Measurements from ENCODE around the gene ZNF423.

ZNF423 gene

DNA sequence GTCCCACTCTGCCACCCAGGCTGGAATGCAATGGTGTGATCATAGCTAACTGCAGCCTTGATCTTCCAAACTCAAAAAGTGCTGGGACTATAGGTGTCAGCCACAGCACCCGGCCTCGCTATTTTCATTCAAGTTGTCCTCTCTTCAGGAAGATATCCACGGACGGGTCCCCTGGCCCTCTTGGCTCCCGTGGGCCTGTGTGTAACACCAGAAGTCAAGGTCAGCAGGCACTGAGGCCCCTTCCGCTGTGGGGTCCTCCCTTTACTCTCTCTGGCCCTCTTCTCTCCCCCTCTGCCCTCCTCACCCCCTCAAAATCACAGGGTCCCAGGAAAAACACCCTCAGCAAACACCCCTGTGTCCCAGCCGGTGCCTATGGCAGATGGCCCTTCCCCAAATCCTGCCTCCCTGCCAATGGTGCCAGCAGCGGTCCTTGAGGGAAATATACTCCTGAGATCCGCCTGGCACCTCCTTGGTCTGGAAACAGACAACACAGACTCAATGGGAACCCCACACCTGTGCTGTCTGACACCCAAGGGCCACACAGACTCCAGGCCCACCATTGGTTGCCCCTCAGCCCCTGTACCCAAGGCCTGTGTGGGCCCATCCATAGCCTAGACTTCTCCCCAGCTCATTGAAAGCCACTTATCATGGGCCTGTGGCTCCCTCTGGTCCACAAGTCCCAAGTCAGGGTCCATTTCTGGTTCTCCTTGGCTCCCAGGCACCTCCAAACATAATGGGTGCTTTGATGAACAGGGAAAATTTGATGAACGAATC, 221.5 kb downstream of the ZNF423 start:
- Histone ChIP-seq H3K9ac (ENCODE audit: low read depth in 1 of 2, low read length in 2 of 2) (no peak overlapping the region), H3K9me3 (ENCODE audit: control insufficient read depth in 2 of 2, low read length in 2 of 2) (no peaks in the 10 kb centered on the region), H3K27me3 (ENCODE audit: control insufficient read depth in 2 of 2, insufficient read depth in 2 of 2, low read length in 2 of 2) (no peaks in the 10 kb centered on the region), H3K27ac (ENCODE audit: low read depth in 2 of 2, low read length in 2 of 2) (no peak overlapping the region), H3K36me3 (ENCODE audit: control insufficient read depth in 2 of 2, insufficient read depth in 2 of 2, low read length in 2 of 2) (peaks cover 0 to 3% of the 10 kb centered on the region in 2 donors), H3K4me3 (ENCODE audit: low read length in 2 of 2) (no peak overlapping the region), H3K4me1 (ENCODE audit: control insufficient read depth in 2 of 2, insufficient read depth in 2 of 2, low read length in 2 of 2) (no peaks in the 10 kb centered on the region)

DNA sequence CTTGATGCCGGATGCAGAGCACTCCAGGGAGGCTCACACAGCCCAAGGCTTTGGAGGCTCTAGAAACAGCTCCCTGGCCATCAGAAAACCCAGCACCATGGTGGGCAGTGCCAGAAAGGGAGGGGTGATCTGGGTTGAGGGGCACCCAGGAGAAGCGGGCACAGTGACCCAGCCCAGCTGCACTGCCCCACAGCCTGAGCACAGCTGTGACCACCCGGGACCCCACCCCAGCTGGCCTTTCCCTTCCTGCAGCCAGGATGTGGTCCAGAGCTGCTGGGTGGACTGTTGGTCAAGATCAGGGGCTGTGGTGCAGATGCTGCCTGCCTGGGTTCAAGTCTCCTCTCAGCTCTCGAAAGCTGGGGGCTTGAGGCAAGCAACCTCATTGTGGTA, 223.1 kb downstream of the ZNF423 start:
- peaks cover 0 to 3% of the 10 kb centered on the region in 2 donors for H3K36me3 ChIP-seq (ENCODE audit: control insufficient read depth in 2 of 2, insufficient read depth in 2 of 2, low read length in 2 of 2)
- H3K9me3 ChIP-seq (ENCODE audit: control insufficient read depth in 2 of 2, low read length in 2 of 2) = no peaks in the 10 kb centered on the region
- no peak overlapping the region for H3K4me3 ChIP-seq (ENCODE audit: low read length in 2 of 2)
- H3K27ac ChIP-seq (ENCODE audit: low read depth in 2 of 2, low read length in 2 of 2) = no peak overlapping the region
- H3K4me1 ChIP-seq (ENCODE audit: control insufficient read depth in 2 of 2, insufficient read depth in 2 of 2, low read length in 2 of 2) = no peaks in the 10 kb centered on the region
- no peak overlapping the region for H3K9ac ChIP-seq (ENCODE audit: low read depth in 1 of 2, low read length in 2 of 2)
- no peaks in the 10 kb centered on the region for H3K27me3 ChIP-seq (ENCODE audit: control insufficient read depth in 2 of 2, insufficient read depth in 2 of 2, low read length in 2 of 2)

DNA sequence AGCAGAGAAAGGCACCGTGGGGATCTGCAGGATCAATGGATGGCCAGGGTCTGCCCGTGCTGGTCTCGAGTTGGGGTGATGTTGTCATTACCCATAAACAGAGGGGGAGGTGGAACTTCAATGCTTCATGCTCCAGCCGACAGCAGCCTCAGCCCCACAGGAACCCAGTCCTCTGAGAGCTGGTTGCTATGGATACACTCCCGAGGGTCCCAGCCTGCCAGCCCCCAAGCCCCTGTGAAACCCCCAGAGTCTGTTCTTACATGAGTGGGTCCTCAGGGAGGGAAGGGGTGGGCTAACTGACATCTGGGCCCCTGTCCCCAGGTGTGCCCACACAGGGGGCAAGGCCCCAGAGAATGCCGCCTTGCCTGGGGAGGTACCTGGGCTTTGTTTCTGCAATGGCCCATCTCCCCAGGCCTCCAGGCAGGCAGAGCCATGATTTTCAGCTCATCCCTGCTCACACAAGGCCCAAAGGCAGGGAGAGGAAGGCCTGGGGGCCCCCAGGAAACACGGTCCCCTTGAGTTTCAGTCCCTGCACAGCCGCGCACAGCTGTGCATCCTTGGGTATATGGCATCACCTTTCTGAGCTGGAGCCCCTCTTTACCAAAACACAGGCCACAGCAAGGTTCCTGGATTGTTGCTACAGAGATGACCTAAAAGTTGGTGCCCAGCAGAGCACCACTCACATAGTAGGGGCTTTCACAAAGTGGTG, 223.7 kb downstream of the ZNF423 start:
- H3K4me3 ChIP-seq (ENCODE audit: low read length in 2 of 2) = no peak overlapping the region
- no peak overlapping the region for H3K27ac ChIP-seq (ENCODE audit: low read depth in 2 of 2, low read length in 2 of 2)
- H3K27me3 ChIP-seq (ENCODE audit: control insufficient read depth in 2 of 2, insufficient read depth in 2 of 2, low read length in 2 of 2) = no peaks in the 10 kb centered on the region
- H3K9me3 ChIP-seq (ENCODE audit: control insufficient read depth in 2 of 2, low read length in 2 of 2) = no peaks in the 10 kb centered on the region
- H3K9ac ChIP-seq (ENCODE audit: low read depth in 1 of 2, low read length in 2 of 2) = no peak overlapping the region
- no peaks in the 10 kb centered on the region for H3K36me3 ChIP-seq (ENCODE audit: control insufficient read depth in 2 of 2, insufficient read depth in 2 of 2, low read length in 2 of 2)
- H3K4me1 ChIP-seq (ENCODE audit: control insufficient read depth in 2 of 2, insufficient read depth in 2 of 2, low read length in 2 of 2) = no peaks in the 10 kb centered on the region

DNA sequence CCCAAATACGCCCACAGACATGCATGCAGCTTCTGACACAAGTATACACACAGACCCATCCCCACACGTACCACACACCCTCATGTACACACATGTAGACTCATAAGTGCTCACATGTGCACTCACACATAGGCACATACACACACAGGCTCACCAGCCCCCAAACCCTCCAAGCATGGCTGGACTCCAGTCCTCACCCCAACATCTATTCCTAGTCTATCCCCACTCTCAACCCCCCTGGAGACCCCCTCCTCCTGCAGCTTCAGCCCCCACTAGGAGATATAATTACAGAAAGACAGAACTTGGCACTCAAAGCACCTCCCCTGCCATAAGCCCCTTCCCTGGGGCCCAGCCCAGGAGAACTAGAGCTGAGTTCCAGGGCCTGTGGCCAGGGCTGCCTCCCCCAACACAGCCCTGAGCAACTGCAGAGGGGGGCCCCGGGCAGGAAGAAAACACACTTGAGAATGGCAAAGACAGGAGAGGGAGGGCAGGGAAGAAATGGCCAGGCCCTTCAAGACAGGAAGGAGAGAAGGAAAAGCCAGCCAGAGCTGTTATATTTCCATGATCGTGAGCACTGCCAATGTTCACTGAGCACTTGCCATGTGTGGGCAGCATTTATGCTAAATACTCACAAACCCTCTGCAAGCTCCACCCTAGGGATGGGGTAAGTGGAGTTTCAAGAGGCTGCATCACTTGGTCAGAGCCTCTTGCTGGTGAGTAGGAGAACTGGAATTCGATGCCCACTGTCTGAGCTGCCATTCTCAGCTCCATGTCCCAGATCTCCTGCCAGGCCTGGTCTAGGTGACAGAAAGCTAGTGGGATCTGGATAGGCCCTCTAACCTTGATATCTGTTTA, 224.5 kb downstream of the ZNF423 start:
- Histone ChIP-seq H3K27ac (ENCODE audit: low read depth in 2 of 2, low read length in 2 of 2) (no peak overlapping the region), H3K9me3 (ENCODE audit: control insufficient read depth in 2 of 2, low read length in 2 of 2) (no peaks in the 10 kb centered on the region), H3K4me3 (ENCODE audit: low read length in 2 of 2) (no peak overlapping the region), H3K27me3 (ENCODE audit: control insufficient read depth in 2 of 2, insufficient read depth in 2 of 2, low read length in 2 of 2) (no peaks in the 10 kb centered on the region), H3K4me1 (ENCODE audit: control insufficient read depth in 2 of 2, insufficient read depth in 2 of 2, low read length in 2 of 2) (no peaks in the 10 kb centered on the region), H3K36me3 (ENCODE audit: control insufficient read depth in 2 of 2, insufficient read depth in 2 of 2, low read length in 2 of 2) (no peaks in the 10 kb centered on the region), H3K9ac (ENCODE audit: low read depth in 1 of 2, low read length in 2 of 2) (no peak overlapping the region)

DNA sequence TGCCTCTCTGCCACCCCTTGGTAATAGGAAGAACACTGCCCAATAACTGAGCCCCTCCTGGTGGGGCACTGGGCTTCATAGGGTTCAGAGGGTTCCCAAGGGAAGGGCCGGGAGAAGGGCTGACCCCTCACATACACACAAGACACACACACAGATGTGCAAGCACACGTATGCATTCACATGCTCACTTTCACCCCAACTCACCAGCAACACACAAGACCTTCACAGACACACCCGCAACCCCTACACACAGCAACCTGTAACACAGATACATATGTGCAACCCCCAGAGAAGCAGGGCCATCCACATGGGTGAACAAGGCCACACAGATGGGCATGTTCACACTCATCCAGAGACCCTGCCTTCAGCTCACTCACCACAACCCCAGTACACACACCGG, 225.1 kb downstream of the ZNF423 start:
- Histone ChIP-seq H3K9ac (ENCODE audit: low read depth in 1 of 2, low read length in 2 of 2) (no peak overlapping the region), H3K27ac (ENCODE audit: low read depth in 2 of 2, low read length in 2 of 2) (no peak overlapping the region), H3K4me1 (ENCODE audit: control insufficient read depth in 2 of 2, insufficient read depth in 2 of 2, low read length in 2 of 2) (no peaks in the 10 kb centered on the region), H3K27me3 (ENCODE audit: control insufficient read depth in 2 of 2, insufficient read depth in 2 of 2, low read length in 2 of 2) (no peaks in the 10 kb centered on the region), H3K36me3 (ENCODE audit: control insufficient read depth in 2 of 2, insufficient read depth in 2 of 2, low read length in 2 of 2) (no peaks in the 10 kb centered on the region), H3K4me3 (ENCODE audit: low read length in 2 of 2) (no peak overlapping the region), H3K9me3 (ENCODE audit: control insufficient read depth in 2 of 2, low read length in 2 of 2) (no peaks in the 10 kb centered on the region)

DNA sequence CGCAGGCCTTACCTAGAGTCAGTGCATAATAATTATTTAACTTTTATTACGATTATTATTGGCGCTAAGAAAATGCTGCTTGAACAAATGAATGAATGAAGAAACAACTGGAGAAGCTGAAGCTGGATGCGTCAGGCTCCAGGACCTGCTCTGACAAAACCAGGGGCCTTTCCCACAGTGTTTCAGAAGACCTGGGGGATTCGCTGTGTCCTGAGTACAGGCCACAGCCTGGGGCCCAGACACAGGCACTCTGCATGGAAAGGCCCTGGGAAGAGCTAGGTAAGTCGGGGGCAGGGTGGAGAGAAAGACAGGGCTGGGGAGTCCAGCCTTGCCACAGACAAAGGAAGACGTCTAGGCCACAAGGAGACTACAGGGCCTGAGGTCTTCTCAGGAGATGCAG, 226.1 kb downstream of the ZNF423 start:
- no peaks in the 10 kb centered on the region for H3K36me3 ChIP-seq (ENCODE audit: control insufficient read depth in 2 of 2, insufficient read depth in 2 of 2, low read length in 2 of 2)
- no peaks in the 10 kb centered on the region for H3K9me3 ChIP-seq (ENCODE audit: control insufficient read depth in 2 of 2, low read length in 2 of 2)
- H3K9ac ChIP-seq (ENCODE audit: low read depth in 1 of 2, low read length in 2 of 2) = no peak overlapping the region
- H3K4me3 ChIP-seq (ENCODE audit: low read length in 2 of 2) = no peak overlapping the region
- no peaks in the 10 kb centered on the region for H3K27me3 ChIP-seq (ENCODE audit: control insufficient read depth in 2 of 2, insufficient read depth in 2 of 2, low read length in 2 of 2)
- H3K4me1 ChIP-seq (ENCODE audit: control insufficient read depth in 2 of 2, insufficient read depth in 2 of 2, low read length in 2 of 2) = no peaks in the 10 kb centered on the region
- no peak overlapping the region for H3K27ac ChIP-seq (ENCODE audit: low read depth in 2 of 2, low read length in 2 of 2)

DNA sequence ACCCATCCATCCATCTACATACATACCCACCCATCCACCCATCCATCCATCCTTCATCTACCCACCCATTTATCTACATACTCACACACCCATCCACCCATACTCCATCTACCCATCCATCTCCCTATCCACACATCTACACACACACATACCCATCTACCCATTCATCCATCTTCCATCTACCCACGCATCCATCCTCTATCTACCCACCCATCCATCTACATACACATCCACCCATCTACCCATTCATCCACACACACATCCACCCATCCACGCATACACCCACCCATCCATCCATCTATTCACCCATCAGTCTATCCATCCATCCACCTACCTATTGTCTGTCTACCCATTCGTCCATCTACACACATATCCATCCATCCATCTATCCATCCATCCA, 227.8 kb downstream of the ZNF423 start:
- Histone ChIP-seq H3K27me3 (ENCODE audit: control insufficient read depth in 2 of 2, insufficient read depth in 2 of 2, low read length in 2 of 2) (no peaks in the 10 kb centered on the region), H3K36me3 (ENCODE audit: control insufficient read depth in 2 of 2, insufficient read depth in 2 of 2, low read length in 2 of 2) (no peaks in the 10 kb centered on the region), H3K4me1 (ENCODE audit: control insufficient read depth in 2 of 2, insufficient read depth in 2 of 2, low read length in 2 of 2) (no peaks in the 10 kb centered on the region), H3K4me3 (ENCODE audit: low read length in 2 of 2) (no peak overlapping the region), H3K9ac (ENCODE audit: low read depth in 1 of 2, low read length in 2 of 2) (no peak overlapping the region), H3K9me3 (ENCODE audit: control insufficient read depth in 2 of 2, low read length in 2 of 2) (no peaks in the 10 kb centered on the region), H3K27ac (ENCODE audit: low read depth in 2 of 2, low read length in 2 of 2) (no peak overlapping the region)

DNA sequence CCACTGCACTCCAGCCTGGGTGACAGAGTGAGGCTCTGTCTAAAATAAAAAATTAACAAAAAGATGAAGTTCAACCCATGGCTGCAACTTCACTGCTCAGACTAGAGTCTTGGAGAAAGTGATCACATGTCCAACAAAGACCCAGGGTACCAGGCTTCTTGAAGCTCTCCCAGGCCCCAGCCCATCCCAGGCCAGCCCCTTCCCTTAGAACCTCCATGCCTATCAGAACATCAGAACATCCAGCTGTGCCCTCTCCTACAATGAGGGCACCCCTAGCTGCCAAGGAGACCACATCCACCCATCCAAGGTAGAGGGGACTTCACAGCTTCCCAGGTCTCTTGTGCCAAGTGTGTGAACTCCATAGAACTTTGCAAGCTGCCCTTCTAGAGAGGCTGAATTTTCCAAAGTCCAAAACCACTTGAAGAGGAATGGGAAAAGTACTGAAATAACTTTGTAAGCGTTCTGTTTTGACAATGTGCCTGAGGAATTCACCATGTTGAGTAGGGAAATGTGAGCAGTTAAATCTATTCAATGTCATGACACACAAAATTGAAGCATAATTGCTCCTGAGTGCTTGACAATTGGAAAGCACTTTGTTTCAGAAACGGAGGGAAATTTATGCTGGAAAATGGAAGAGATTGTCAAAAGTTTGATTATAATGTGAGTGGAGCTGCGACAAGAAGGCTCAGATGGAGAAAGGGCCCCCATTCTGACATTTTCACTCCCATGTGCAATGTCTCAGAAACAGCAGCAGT, 230.4 kb downstream of the ZNF423 start:
- Histone ChIP-seq H3K9me3 (ENCODE audit: control insufficient read depth in 2 of 2, low read length in 2 of 2) (no peaks in the 10 kb centered on the region), H3K27me3 (ENCODE audit: control insufficient read depth in 2 of 2, insufficient read depth in 2 of 2, low read length in 2 of 2) (no peaks in the 10 kb centered on the region)

DNA sequence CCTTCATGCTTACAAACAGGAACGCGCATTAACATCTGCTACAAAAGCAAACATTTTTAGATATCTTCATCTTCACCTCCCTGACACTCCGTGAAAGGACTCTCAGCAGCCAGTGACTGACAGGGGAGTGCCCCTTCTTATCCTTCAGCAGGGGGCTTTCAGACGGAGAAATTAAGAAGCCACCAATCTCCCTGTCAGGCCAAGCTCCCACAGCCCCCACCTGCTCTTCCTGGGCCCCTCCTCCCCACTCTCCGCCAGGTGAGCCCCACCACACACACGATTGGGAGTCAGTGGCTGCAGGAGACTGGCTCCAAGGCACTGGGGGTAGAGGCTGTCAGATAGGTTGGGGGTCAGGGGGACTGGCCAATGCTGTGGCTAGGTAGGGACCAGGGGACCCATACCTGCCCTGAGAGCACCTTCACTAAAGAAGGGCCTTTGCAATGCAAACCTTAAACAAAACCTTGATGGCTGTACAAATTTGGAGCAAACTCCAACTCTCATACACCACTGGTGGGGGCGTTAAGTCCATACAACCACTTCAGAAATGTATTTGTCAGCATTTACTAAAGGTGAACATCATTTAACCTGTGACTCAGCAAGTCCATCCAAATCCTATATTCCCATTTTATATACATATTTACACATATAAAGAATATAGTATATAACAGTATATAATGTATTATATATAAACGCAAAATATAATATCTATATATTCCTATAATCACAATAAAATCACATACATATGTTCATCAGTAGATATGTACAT, 232.2 kb downstream of the ZNF423 start:
- no peaks in the 10 kb centered on the region for H3K36me3 ChIP-seq (ENCODE audit: control insufficient read depth in 2 of 2, insufficient read depth in 2 of 2, low read length in 2 of 2)
- H3K4me1 ChIP-seq (ENCODE audit: control insufficient read depth in 2 of 2, insufficient read depth in 2 of 2, low read length in 2 of 2) = no peaks in the 10 kb centered on the region
- no peaks in the 10 kb centered on the region for H3K27me3 ChIP-seq (ENCODE audit: control insufficient read depth in 2 of 2, insufficient read depth in 2 of 2, low read length in 2 of 2)
- H3K9ac ChIP-seq (ENCODE audit: low read depth in 1 of 2, low read length in 2 of 2) = no peak overlapping the region
- H3K9me3 ChIP-seq (ENCODE audit: control insufficient read depth in 2 of 2, low read length in 2 of 2) = no peaks in the 10 kb centered on the region
- H3K4me3 ChIP-seq (ENCODE audit: low read length in 2 of 2) = no peak overlapping the region
- no peak overlapping the region for H3K27ac ChIP-seq (ENCODE audit: low read depth in 2 of 2, low read length in 2 of 2)

More for the DNA sequence above, 230.4 kb downstream of the ZNF423 start:
- Histone ChIP-seq H3K4me3 (ENCODE audit: low read length in 2 of 2) (no peak overlapping the region), H3K27ac (ENCODE audit: low read depth in 2 of 2, low read length in 2 of 2) (no peak overlapping the region), H3K4me1 (ENCODE audit: control insufficient read depth in 2 of 2, insufficient read depth in 2 of 2, low read length in 2 of 2) (no peaks in the 10 kb centered on the region), H3K9ac (ENCODE audit: low read depth in 1 of 2, low read length in 2 of 2) (no peak overlapping the region), H3K36me3 (ENCODE audit: control insufficient read depth in 2 of 2, insufficient read depth in 2 of 2, low read length in 2 of 2) (no peaks in the 10 kb centered on the region)
